Thyroid gland (tissue), 4 donors: ENCODE measurements around the gene HIP1. TPM values are rescaled to one million over a fixed set of nuclear protein-coding genes. Genes with fewer than 3 reads are reported as not detected.

Experiments
- DNase-seq, 2 donors: peaks; one replicate each; pipeline ENCODE4 v3.0.0-alpha.2; 2019
- H3K27ac ChIP-seq, 3 donors: fragments of 200-600 bp; sonication (generic); 1 replicate in 2 of 3; 2 replicates in 1 of 3; pipeline ENCODE4 v1.5.1; 2016 to 2019; ENCODE audit warnings: mild to moderate bottlenecking in 1 of 3, moderate library complexity in 1 of 3
- H3K27me3 ChIP-seq: fragments of 200-600 bp; sonication (generic); one replicate; pipeline ENCODE4 v1.5.1; 2019
- H3K36me3 ChIP-seq, 2 donors: fragments of 200-600 bp; sonication (generic); one replicate each; pipeline ENCODE4 v1.5.1; 2016 to 2019
- H3K4me1 ChIP-seq, 2 donors: fragments of 200-600 bp; sonication (generic); one replicate each; pipeline ENCODE4 v1.5.1; 2017 to 2019
- H3K4me3 ChIP-seq, 3 donors: fragments of 200-600 bp; sonication (generic); replicated peaks in 1 of 3; 1 replicate in 2 of 3; 2 replicates in 1 of 3; pipeline ENCODE4 v1.5.1; 2016; ENCODE audit warnings: mild to moderate bottlenecking in 1 of 3
- H3K9me3 ChIP-seq: fragments of 200-600 bp; sonication (generic); one replicate; pipeline ENCODE4 v1.5.1; 2017
- CTCF ChIP-seq, 6 experiments: fragments of 200-600 bp in 3 of 6; fragments of 450-650 bp in 3 of 6; sonication (generic) in 3 of 6; IDR thresholded peaks; one replicate each; pipeline ENCODE4 v1.5.1; 2016 to 2019; ENCODE audit warnings: antibody characterized with exemption in 6 of 6, mild to moderate bottlenecking in 2 of 6, inconsistent platforms in 1 of 6, moderate library complexity in 1 of 6
- POLR2A ChIP-seq, 2 donors: fragments of 450-650 bp; IDR thresholded peaks; one replicate each; pipeline ENCODE4 v1.6.1; 2017; ENCODE audit warnings: antibody characterized with exemption in 2 of 2, mild to moderate bottlenecking in 2 of 2, moderate library complexity in 1 of 2
- WGBS, 2 donors: methylation state at CpG; one replicate each; pipeline ENCODE4 v1.1.5; 2017; 5-methylcytosine and 5-hydroxymethylcytosine counted together
- intact Hi-C: fragments of 100-400 bp; cut with DNase I; formaldehyde crosslinking; loops from one replicate; pipeline ENCODE4 v1.15.1; 2023
- total RNA-seq, 4 donors: library from RNA; depleted of rRNA; stranded (reverse); fragments of >200 nt; gene quantifications; one replicate each; pipeline ENCODE4 v1.2.3, GENCODE V29; 2016

HIP1 gene
- total RNA-seq, 4 donors from 2014 or later: 25.4 to 39.6 (median 28.1) TPM

- H3K36me3 ChIP-seq: no peaks in the 10 kb centered on the region
- H3K4me1 ChIP-seq: peaks cover 16 to 24% of the 10 kb centered on the region in 2 donors
- 21 to 31% methylated on average over 3 to 6 of the region's 7 CpGs for WGBS, 2 donors
- H3K9me3 ChIP-seq: no peaks in the 10 kb centered on the region
- no peaks in the 10 kb centered on the region for H3K27me3 ChIP-seq
- peak; percentile 86 to 90 for DNase-seq
- peak overlapping the region; percentile 63 to 81 (median 68) for H3K27ac ChIP-seq
- H3K4me3 ChIP-seq: no peak overlapping the region
- peak in 4 of 6 experiments; percentile 14 to 25 (median 18) for TF ChIP-seq CTCF (IDR thresholded peaks at IDR 0.05)
- TF ChIP-seq POLR2A (IDR thresholded peaks at IDR 0.05): no peak
- intact Hi-C loops: no loop called here
Observed at GRCh38 chr7:75650062-75650461, 88.7 kb downstream of the HIP1 start.

DNA sequence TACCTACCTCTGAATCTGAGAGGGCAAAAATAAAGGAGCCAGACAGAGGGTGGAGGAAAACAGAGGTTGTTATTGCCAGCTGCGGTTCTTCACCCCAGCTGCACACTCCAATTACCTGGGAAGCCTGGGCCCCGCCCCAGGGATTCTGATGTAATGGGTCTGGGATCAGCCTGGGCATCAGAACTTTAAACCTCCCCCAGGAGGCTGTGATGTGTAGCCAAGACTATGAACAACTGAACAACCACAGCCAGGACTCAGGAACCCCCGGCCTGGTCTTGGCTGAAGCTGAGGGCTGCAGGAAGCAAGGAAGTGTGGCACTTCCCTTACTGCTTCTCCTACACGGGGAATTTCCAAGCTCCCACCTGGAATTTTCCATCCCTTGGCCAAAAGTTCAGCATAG lies 89.3 kb downstream of the HIP1 start:
- WGBS, 2 donors: 0 to 33% methylated on average over 2 to 4 of the region's 4 CpGs
- Histone ChIP-seq H3K27ac (peak overlapping the region; percentile 63 to 81 (median 68)), H3K27me3 (no peaks in the 10 kb centered on the region), H3K4me1 (peaks cover 16 to 24% of the 10 kb centered on the region in 2 donors), H3K4me3 (no peak overlapping the region), H3K36me3 (no peaks in the 10 kb centered on the region), H3K9me3 (no peaks in the 10 kb centered on the region)
- DNase-seq: peak; percentile 51 to 65
- no peak for TF ChIP-seq POLR2A (IDR thresholded peaks at IDR 0.05)
- no peak for TF ChIP-seq CTCF (IDR thresholded peaks at IDR 0.05)
- intact Hi-C loops: no loop called here

GRCh38 chr7:75647709-75648438 lies 90.9 kb downstream of the HIP1 start:
- peak overlapping the region in 1 of 3 donors; percentile 81 for H3K27ac ChIP-seq
- peaks cover 16 to 24% of the 10 kb centered on the region in 2 donors for H3K4me1 ChIP-seq
- intact Hi-C loops: no loop called here
- WGBS, 2 donors: 92 to 94% methylated on average over 6 of the region's 6 CpGs
- TF ChIP-seq POLR2A (IDR thresholded peaks at IDR 0.05): no peak
- H3K9me3 ChIP-seq: no peaks in the 10 kb centered on the region
- no peak overlapping the region for H3K4me3 ChIP-seq
- DNase-seq: no peak
- H3K27me3 ChIP-seq: no peaks in the 10 kb centered on the region
- no peaks in the 10 kb centered on the region for H3K36me3 ChIP-seq

- H3K4me3 ChIP-seq: no peak overlapping the region
- no peak for DNase-seq
- no peaks in the 10 kb centered on the region for H3K9me3 ChIP-seq
- WGBS, 2 donors: 82 to 93% methylated on average over 7 to 9 of the region's 9 CpGs
- peaks cover 16 to 24% of the 10 kb centered on the region in 2 donors for H3K4me1 ChIP-seq
- H3K27ac ChIP-seq: no peak overlapping the region
- intact Hi-C loops: no loop called here
- H3K27me3 ChIP-seq: no peaks in the 10 kb centered on the region
- TF ChIP-seq CTCF (IDR thresholded peaks at IDR 0.05) (no peak), POLR2A (IDR thresholded peaks at IDR 0.05) (no peak)
- H3K36me3 ChIP-seq: no peaks in the 10 kb centered on the region
Observed at GRCh38 chr7:75646571-75647102, 92.1 kb downstream of the HIP1 start.

GRCh38 chr7:75645570-75645969 lies 93.2 kb downstream of the HIP1 start:
- DNase-seq: no peak
- H3K27ac ChIP-seq: no peak overlapping the region
- H3K27me3 ChIP-seq: no peaks in the 10 kb centered on the region
- H3K36me3 ChIP-seq: no peaks in the 10 kb centered on the region
- intact Hi-C loops: no loop called here
- 96 to 99% methylated on average over 2 of the region's 2 CpGs for WGBS, 2 donors
- TF ChIP-seq CTCF (IDR thresholded peaks at IDR 0.05) (no peak), POLR2A (IDR thresholded peaks at IDR 0.05) (no peak)
- no peak overlapping the region for H3K4me3 ChIP-seq
- no peaks in the 10 kb centered on the region for H3K9me3 ChIP-seq
- H3K4me1 ChIP-seq: peaks cover 10 to 18% of the 10 kb centered on the region in 2 donors
